NT2/D1 (cell line): ENCODE measurements around the gene ZFAND2A.

Experiments
- DNase-seq: peaks from one replicate; pipeline ENCODE4 v3.0.0-alpha.2; 2011; ENCODE audit warnings: low read depth, low spot score
- H3K27me3 ChIP-seq: 2 replicates; pipeline ENCODE4 v1.6.0; 2011; ENCODE audit warnings: mild to moderate bottlenecking; ENCODE audit not compliant: insufficient read length, insufficient read depth
- H3K36me3 ChIP-seq: 2 replicates; pipeline ENCODE4 v1.6.1; 2011; ENCODE audit warnings: mild to moderate bottlenecking, low read length, mixed read lengths; ENCODE audit not compliant: insufficient read depth, insufficient read length
- H3K4me1 ChIP-seq: 2 replicates; pipeline ENCODE4 v1.5.1; 2011; ENCODE audit not compliant: insufficient read depth, insufficient read length
- H3K4me3 ChIP-seq: 2 replicates; pipeline ENCODE4 v1.5.1; 2011; ENCODE audit warnings: low read depth; ENCODE audit not compliant: insufficient read length
- H3K9ac ChIP-seq: 2 replicates; pipeline ENCODE4 v1.6.0; 2011; ENCODE audit warnings: low read depth; ENCODE audit not compliant: insufficient read length
- H3K9me3 ChIP-seq: 2 replicates; pipeline ENCODE4 v1.5.1; 2011; ENCODE audit warnings: mild to moderate bottlenecking, low read length; ENCODE audit not compliant: insufficient read depth
- SUZ12 ChIP-seq: IDR thresholded peaks from 2 replicates; pipeline ENCODE4 v1.6.1; 2011; ENCODE audit not compliant: insufficient read length, insufficient read depth; ENCODE audit errors: extremely low read depth
- YY1 ChIP-seq: IDR thresholded peaks from 2 replicates; pipeline ENCODE4 v1.6.1; 2011; ENCODE audit not compliant: insufficient read length, insufficient read depth
- ZNF274 ChIP-seq: IDR thresholded peaks from 2 replicates; pipeline ENCODE4 v1.6.1; 2011; ENCODE audit warnings: mild to moderate bottlenecking, low read depth, low read length

ZFAND2A gene

DNA sequence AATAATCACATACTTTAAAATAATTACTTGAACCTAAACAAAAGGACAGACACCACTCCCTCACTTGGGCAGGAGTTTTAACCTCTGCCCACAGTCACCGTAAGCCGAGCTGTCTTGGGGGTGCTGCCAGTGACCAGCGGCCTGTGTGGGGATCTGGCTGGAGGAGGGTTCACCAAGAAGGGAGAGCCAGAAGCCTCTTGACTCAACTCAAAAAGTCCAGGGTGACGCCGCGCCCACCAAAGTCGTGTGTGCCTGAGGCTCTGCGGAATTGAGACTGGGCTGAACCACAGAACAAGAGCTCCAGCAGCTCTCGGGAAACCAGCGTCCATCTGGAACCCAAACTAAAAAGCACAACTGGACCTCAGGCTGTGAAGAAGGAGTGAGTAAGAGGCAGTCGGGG is 35.8 kb downstream of the ZFAND2A start:
- TF ChIP-seq ZNF274 (no peak), SUZ12 (no peak), YY1 (no peak)
- Histone ChIP-seq H3K36me3 (peaks cover 42% of the 10 kb centered on the region), H3K9me3 (no peaks in the 10 kb centered on the region), H3K9ac (peak overlapping the region; percentile 50), H3K27me3 (no peaks in the 10 kb centered on the region), H3K4me1 (peaks cover 22% of the 10 kb centered on the region), H3K4me3 (no peak overlapping the region)
- DNase-seq = no peak

DNA sequence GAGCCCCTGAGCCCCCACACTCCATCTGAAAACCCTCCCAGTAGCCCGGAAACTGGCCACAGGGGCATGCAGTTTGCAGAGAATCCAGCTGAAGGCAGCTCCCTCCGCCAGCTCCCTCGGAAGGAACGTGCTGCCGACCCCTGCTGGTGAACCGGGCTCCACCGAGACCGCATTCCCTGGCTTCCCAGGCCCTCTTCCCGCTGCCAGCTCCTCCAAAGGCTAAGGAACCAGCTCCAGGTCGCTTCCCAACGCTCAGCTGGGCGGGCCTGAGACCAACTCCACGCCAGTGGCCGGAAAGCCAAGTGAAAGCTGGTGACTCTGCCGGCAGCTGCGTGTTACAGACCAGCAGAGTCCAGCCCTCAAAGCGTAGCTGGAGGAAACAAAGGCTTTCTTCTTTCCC is 36.3 kb downstream of the ZFAND2A start:
- DNase-seq = peak; percentile 78
- TF ChIP-seq ZNF274 = no peak
- no peak for TF ChIP-seq YY1
- TF ChIP-seq SUZ12 = no peak
- Histone ChIP-seq H3K4me1 (peaks cover 22% of the 10 kb centered on the region), H3K36me3 (peaks cover 42% of the 10 kb centered on the region), H3K9me3 (no peaks in the 10 kb centered on the region), H3K9ac (no peak overlapping the region), H3K4me3 (no peak overlapping the region), H3K27me3 (no peaks in the 10 kb centered on the region)

DNA sequence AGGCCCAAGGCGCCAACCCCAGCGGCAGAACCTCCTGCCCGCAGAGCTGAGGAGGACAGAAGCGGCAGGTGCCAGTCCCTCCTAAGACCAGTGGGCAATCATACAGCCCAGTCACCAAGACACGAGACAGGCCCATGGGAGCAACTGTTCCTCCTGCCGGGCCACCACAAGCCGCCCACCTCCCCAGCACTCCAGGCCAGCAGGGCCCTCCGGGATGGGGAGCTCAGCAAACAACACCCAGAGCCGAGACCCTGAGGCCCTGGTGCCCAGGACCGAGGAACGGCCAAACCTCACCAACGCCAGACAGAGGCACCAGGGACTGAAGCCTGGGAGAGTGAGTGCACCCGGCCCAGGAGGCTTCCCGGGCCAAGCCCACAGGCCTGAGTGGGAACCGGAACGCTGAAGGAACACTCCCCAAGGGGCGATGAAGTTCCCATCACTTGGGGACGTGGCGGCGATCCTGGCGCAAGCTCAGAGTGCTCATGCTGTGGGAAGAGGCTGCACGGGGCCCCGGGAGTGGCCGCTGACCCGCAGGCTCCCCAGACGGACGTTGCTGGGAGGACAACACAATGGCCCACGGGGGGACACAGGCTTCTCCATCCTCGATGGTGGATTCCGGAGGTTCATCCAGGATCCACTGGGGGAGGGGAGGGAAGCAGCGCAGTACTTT is 37.0 kb downstream of the ZFAND2A start:
- no peak for DNase-seq
- no peaks in the 10 kb centered on the region for H3K9me3 ChIP-seq
- H3K27me3 ChIP-seq = no peaks in the 10 kb centered on the region
- peaks cover 22% of the 10 kb centered on the region for H3K4me1 ChIP-seq
- H3K4me3 ChIP-seq = no peak overlapping the region
- no peak for TF ChIP-seq SUZ12
- TF ChIP-seq YY1 = no peak
- no peak for TF ChIP-seq ZNF274
- H3K9ac ChIP-seq = peak overlapping the region; percentile 42
- H3K36me3 ChIP-seq = peaks cover 42% of the 10 kb centered on the region

DNA sequence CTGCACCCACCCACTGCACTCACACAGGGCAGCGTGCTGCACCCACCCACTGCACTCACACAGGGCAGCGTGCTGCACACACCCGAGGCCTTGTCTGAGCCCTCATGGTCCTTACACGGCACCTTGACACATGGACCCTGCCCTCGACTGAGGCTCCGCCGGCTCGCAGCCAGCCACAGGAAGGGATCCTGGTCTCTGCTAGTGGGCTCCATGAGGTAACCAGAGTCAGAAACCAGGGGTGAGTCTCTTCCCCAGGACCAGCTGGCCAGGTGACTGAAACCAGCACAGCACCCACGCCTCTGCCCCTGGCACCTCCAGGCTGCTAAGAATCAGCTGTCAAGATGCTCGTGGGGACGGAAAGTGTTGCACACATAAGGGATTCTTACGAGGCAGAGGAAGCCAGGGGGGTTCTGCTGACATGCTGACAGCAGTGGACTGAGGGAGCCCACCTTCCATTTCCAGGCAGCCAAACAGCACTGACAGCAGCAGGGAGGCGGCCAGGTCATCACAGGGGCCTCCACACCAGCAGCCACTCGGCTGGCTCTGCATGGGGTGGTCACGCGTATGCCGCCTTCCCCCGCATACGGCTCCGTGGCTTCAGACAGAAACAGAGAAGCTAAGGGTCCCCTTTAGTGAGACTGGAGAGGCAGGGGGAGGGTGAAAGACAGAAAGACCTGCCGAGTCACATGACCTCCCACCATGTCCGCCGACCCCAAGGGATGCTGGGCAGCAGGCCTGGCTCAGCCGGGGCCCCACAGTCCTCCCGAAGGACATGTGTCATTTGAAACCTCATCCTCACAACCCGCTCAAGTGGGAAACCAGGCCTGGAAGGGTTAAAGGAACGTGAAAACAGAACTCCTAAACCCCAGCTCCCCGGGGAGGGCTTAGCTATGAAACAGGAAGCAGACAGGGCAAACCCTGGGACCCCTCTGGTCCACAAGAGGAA is 37.8 kb downstream of the ZFAND2A start:
- no peak for DNase-seq
- no peak overlapping the region for H3K4me3 ChIP-seq
- no peak for TF ChIP-seq SUZ12
- TF ChIP-seq ZNF274 = no peak
- TF ChIP-seq YY1 = no peak
- H3K36me3 ChIP-seq = peaks cover 45% of the 10 kb centered on the region
- H3K27me3 ChIP-seq = no peaks in the 10 kb centered on the region
- peaks cover 8% of the 10 kb centered on the region; the same call in 1 of the 2 replicates for H3K9me3 ChIP-seq
- H3K4me1 ChIP-seq = peaks cover 22% of the 10 kb centered on the region
- H3K9ac ChIP-seq = peak overlapping the region; percentile 39

DNA sequence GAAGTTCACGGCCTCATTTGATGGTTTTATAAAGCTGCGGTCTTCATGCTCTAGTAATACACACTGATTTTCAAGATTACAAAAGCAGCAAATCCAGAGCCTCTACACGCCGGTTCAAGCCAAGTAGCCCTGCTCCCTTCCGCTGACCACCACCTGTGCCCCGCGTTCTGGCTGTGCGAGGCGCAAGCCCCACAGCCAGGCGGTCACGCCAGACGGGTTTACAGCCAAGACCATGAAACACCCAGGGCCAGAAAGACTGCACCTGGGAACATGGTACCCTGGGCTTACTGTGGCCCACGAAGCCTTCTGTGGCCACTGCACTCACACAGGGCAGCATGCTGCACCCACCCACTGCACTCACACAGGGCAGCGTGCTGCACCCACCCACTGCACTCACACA is 38.5 kb downstream of the ZFAND2A start:
- H3K4me3 ChIP-seq = no peak overlapping the region
- no peak for TF ChIP-seq ZNF274
- no peak for TF ChIP-seq YY1
- no peak for TF ChIP-seq SUZ12
- peaks cover 39% of the 10 kb centered on the region for H3K36me3 ChIP-seq
- DNase-seq = no peak
- H3K9me3 ChIP-seq = peaks cover 9% of the 10 kb centered on the region; the same call in 1 of the 2 replicates
- no peak overlapping the region for H3K9ac ChIP-seq
- no peaks in the 10 kb centered on the region for H3K27me3 ChIP-seq
- peaks cover 22% of the 10 kb centered on the region for H3K4me1 ChIP-seq

DNA sequence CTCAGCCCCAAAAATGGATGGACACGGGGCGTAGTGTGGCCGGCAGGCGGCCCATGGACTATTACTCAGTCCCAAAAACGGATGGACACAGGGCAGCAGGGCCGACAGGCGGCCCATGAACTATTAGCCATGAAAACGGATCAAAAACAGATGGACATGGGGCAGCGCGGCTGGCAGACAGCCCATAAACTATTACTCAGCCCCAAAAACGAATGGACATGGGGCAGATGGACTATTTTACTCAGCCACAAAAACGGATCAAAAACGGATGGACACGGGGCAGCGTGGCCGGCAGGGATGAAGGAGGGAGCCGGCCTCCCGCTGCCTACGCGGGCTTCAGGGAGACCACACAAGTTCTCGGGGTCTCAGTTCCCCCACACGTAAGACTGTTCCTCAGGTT is 39.2 kb downstream of the ZFAND2A start:
- no peak for DNase-seq
- peaks cover 12% of the 10 kb centered on the region; the same call in 1 of the 2 replicates for H3K9me3 ChIP-seq
- H3K9ac ChIP-seq = no peak overlapping the region
- H3K27me3 ChIP-seq = no peaks in the 10 kb centered on the region
- H3K4me3 ChIP-seq = no peak overlapping the region
- peaks cover 22% of the 10 kb centered on the region for H3K4me1 ChIP-seq
- peaks cover 39% of the 10 kb centered on the region for H3K36me3 ChIP-seq
- TF ChIP-seq ZNF274 = no peak
- TF ChIP-seq YY1 = no peak
- TF ChIP-seq SUZ12 = no peak

DNA sequence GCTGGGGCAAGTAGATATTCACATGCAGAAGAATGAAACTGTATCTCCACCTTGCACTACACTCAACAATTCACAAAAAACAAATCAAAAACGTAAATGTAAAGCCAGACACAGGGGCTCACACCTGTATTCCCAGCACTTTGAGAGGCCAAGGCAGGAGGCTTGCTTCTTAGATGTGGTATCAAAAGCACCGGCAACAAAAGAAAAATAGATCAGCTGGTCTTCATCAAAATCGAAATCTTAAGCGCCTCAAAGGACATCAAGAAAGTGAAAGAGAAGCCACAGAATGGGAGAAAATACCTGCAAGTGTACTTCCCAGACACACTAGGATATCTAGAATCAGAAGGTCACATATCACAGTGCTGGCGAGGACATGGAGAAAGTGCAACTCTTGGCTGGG is 40.8 kb downstream of the ZFAND2A start:
- Histone ChIP-seq H3K27me3 (no peaks in the 10 kb centered on the region), H3K9ac (no peak overlapping the region), H3K4me3 (no peak overlapping the region), H3K4me1 (peaks cover 18% of the 10 kb centered on the region), H3K36me3 (peaks cover 42% of the 10 kb centered on the region), H3K9me3 (peaks cover 15% of the 10 kb centered on the region; the same call in 1 of the 2 replicates)
- DNase-seq = no peak
- TF ChIP-seq ZNF274 (no peak), SUZ12 (no peak), YY1 (no peak)
